Measurements from ENCODE around the gene PCNT.

DNA sequence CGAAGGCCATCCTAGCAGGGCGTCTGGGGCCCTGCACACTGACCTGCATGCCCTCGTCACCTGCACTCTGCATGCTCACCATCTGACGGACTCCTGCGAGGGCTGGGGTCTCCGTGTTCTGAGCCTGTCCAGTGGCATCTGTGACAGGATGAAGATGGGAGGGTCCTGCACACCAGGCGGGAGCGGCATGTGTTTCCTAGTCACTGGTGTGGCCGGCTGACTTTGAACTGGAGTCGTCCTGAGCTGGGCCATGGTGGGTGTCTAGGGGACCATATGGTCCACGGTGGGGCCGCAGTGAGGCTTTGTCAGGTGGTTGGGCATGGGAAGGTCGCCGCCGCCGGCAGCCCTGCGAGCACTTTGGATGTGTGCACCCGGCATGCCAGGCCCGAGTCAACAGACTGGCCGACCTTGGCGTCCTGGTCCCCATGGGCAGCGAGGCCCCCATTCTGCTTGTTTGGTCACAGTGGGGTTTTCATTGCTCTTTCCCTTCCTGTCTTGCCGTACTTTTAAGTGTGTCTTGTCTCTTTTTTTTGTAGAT is 118.1 kb downstream of the PCNT start:
- no peak for TF ChIP-seq EZH2 (IDR thresholded peaks at IDR 0.05; ENCODE audit: borderline replicate concordance, low read length)
- no peak for TF ChIP-seq CTCF (conservative IDR thresholded peaks at IDR 0.05 in 1 of 2, IDR thresholded peaks at IDR 0.05 in 1 of 2; ENCODE audit: extremely low read depth in 1 of 2, insufficient read depth in 1 of 2, low read depth in 1 of 2, low read length in 2 of 2)

Data from mammary epithelial cell (primary cell).